HT1080 (cell line): Measurements from ENCODE around the gene SIGLEC7. TPM values are rescaled to one million over a fixed set of nuclear protein-coding genes. Genes with fewer than 3 reads are reported as not detected.

Source experiments
- DNase-seq: peaks from one replicate; pipeline ENCODE4 v3.0.0-alpha.2; 2015; ENCODE audit warnings: low read depth
- total RNA-seq: library from RNA; depleted of rRNA; stranded (reverse); fragments of >200 nt; shearing (Covaris generic); gene quantifications from 2 replicates; pipeline ENCODE4 v1.2.3, GENCODE V29; 2014; rRNA removed

SIGLEC7 gene
- total RNA-seq, 1 experiment from 2014 or later, result not detected

GRCh38 chr19:51200071-51200666 is 58.1 kb downstream of the SIGLEC7 start:
- DNase-seq, result no peak

GRCh38 chr19:51201712-51202111 is 59.6 kb downstream of the SIGLEC7 start:
- DNase-seq, result no peak

Other genes starting within 250 kb of the SIGLEC7 start
- not detected in 2 replicates for gene KLK4, start 230.9 kb upstream of the SIGLEC7 start, total RNA-seq
- gene KLK5, start 189.3 kb upstream of the SIGLEC7 start, total RNA-seq, result not detected in 2 replicates
- gene KLK6, start 172.7 kb upstream of the SIGLEC7 start, total RNA-seq, result 0.20 TPM in 1 of 2 replicates, not detected in the other
- gene KLK7, start 158.4 kb upstream of the SIGLEC7 start, total RNA-seq, result not detected in 2 replicates
- not detected in 2 replicates for gene KLK8, start 140.7 kb upstream of the SIGLEC7 start, total RNA-seq
- gene KLK10, start 122.6 kb upstream of the SIGLEC7 start, total RNA-seq, result not detected in 2 replicates
- gene KLK11, start 115.7 kb upstream of the SIGLEC7 start, total RNA-seq, result not detected in 2 replicates
- gene KLK12, start 107.3 kb upstream of the SIGLEC7 start, total RNA-seq, result not detected in 2 replicates
- not detected in 2 replicates for gene KLK13, start 77.2 kb upstream of the SIGLEC7 start, total RNA-seq
- gene KLK14, start 59.4 kb upstream of the SIGLEC7 start, total RNA-seq, result not detected in 2 replicates
- gene CTU1, start 33.9 kb upstream of the SIGLEC7 start, total RNA-seq, result 26.5 and 32.3 TPM in 2 replicates
- gene SIGLEC9, start 17.4 kb upstream of the SIGLEC7 start, total RNA-seq, result 0.67 and 1.4 TPM in 2 replicates
- 52.3 and 53.7 TPM in 2 replicates for gene CD33, start 82.8 kb downstream of the SIGLEC7 start, total RNA-seq
- not detected in 2 replicates for gene SIGLECL1, start 108.8 kb downstream of the SIGLEC7 start, total RNA-seq
- gene IGLON5, start 169.3 kb downstream of the SIGLEC7 start, total RNA-seq, result not detected in 2 replicates
- gene VSIG10L, start 199.8 kb downstream of the SIGLEC7 start, total RNA-seq, result 0.37 and 1.3 TPM in 2 replicates
- gene ETFB, start 224.1 kb downstream of the SIGLEC7 start, total RNA-seq, result 68.4 and 92.5 TPM in 2 replicates
- gene CLDND2, start 226.7 kb downstream of the SIGLEC7 start, total RNA-seq, result not detected in 2 replicates
- not detected in 2 replicates for gene NKG7, start 230.4 kb downstream of the SIGLEC7 start, total RNA-seq
- gene LIM2, start 245.7 kb downstream of the SIGLEC7 start, total RNA-seq, result not detected in 2 replicates
- gene C19orf84, start 248.3 kb downstream of the SIGLEC7 start, total RNA-seq, result not detected in 2 replicates